H1 (cell line): Measurements from ENCODE around the gene CHD1.

Experiments
- CHD2 ChIP-seq: IDR thresholded peaks from 2 replicates; pipeline ENCODE4 v1.6.1; 2012; ENCODE audit warnings: low read length, improper control_type of control experiment
- CHD7 ChIP-seq: fragments of 300-600 bp; sonication (generic); IDR thresholded peaks from 2 replicates; pipeline ENCODE4 v1.7.1; 2012; ENCODE audit warnings: low read length, moderate library complexity, mild to moderate bottlenecking, inconsistent platforms; ENCODE audit not compliant: insufficient replicate concordance
- CREB1 ChIP-seq: IDR thresholded peaks from 2 replicates; pipeline ENCODE4 v1.6.1; 2012; ENCODE audit warnings: inconsistent platforms
- CTCF ChIP-seq, 3 experiments: IDR thresholded peaks; 1 replicate in 2 of 3; 2 replicates in 1 of 3; pipeline versions ENCODE4 v1.5.1 to v1.6.1; 2011; ENCODE audit warnings: low read length in 3 of 3, mild to moderate bottlenecking in 3 of 3, inconsistent platforms in 2 of 3, low read depth in 1 of 3, moderate library complexity in 1 of 3; ENCODE audit not compliant: insufficient read depth in 1 of 3; ENCODE audit errors: control extremely low read depth in 1 of 3
- JUN ChIP-seq: IDR thresholded peaks from 2 replicates; pipeline ENCODE4 v1.6.1; 2011; ENCODE audit warnings: low read depth, mild to moderate bottlenecking, improper control_type of control experiment, low read length
- PHF8 ChIP-seq: fragments of 200-600 bp; sonication (generic); conservative IDR thresholded peaks from 2 replicates; pipeline ENCODE4 v1.7.1; 2012; ENCODE audit warnings: low read depth, mild to moderate bottlenecking, inconsistent platforms, low read length, moderate library complexity
- RFX5 ChIP-seq: IDR thresholded peaks from 2 replicates; pipeline ENCODE4 v1.6.1; 2011; ENCODE audit warnings: low read depth, low read length, improper control_type of control experiment, borderline replicate concordance
- USF2 ChIP-seq: IDR thresholded peaks from 2 replicates; pipeline ENCODE4 v1.6.1; 2011; ENCODE audit warnings: low read length, improper control_type of control experiment
- YY1 ChIP-seq: IDR thresholded peaks from 2 replicates; pipeline ENCODE4 v1.6.1; 2011; ENCODE audit warnings: low read depth, mild to moderate bottlenecking, low read length

GRCh38 chr5:98927989-98928872 lies 576 bp downstream of the CHD1 start:
- TF ChIP-seq PHF8 (peak; percentile 73), JUN (no peak), CREB1 (no peak), RFX5 (no peak), CHD7 (no peak), CHD2 (no peak), CTCF (IDR thresholded peaks at IDR 0.05; ENCODE audit: control extremely low read depth in 1 of 3, insufficient read depth in 1 of 3, low read depth in 1 of 3, low read length in 3 of 3) (no peak), YY1 (no peak), USF2 (no peak)
